ENCODE data around the gene GRK5.

The GRK5 gene

GRCh38 chr10:119416855-119417254, 209.5 kb downstream of the GRK5 start:
- Histone ChIP-seq H3K4me1 (ENCODE audit: control insufficient read depth, insufficient read depth, low read depth, low read length) (peaks cover 33% of the 10 kb centered on the region), H2AK5ac (ENCODE audit: low read length, severe bottlenecking) (no peak overlapping the region)

GRCh38 chr10:119417852-119418251, 210.5 kb downstream of the GRK5 start:
- no peaks in the 10 kb centered on the region for H3K27me3 ChIP-seq (ENCODE audit: control insufficient read depth in 1 of 2, insufficient read depth in 1 of 2, low read length in 2 of 2)
- H3K36me3 ChIP-seq (ENCODE audit: control insufficient read depth in 1 of 2, insufficient read depth in 2 of 2, low read depth in 1 of 2, low read length in 2 of 2), result peaks cover 0 to 3% of the 10 kb centered on the region in 2 experiments
- H3K9ac ChIP-seq (ENCODE audit: low read length), result no peak overlapping the region
- no peak overlapping the region for H2BK15ac ChIP-seq (ENCODE audit: low read depth, poor library complexity, severe bottlenecking)
- H4K8ac ChIP-seq (ENCODE audit: low read length), result peak overlapping the region; percentile 27
- no peak overlapping the region for H3K4me2 ChIP-seq (ENCODE audit: low read length, poor library complexity, severe bottlenecking)
- no peak for DNase-seq
- no peak overlapping the region for H4K91ac ChIP-seq (ENCODE audit: low read length)
- no peaks in the 10 kb centered on the region for H3K9me3 ChIP-seq (ENCODE audit: control insufficient read depth, low read length)
- H2BK12ac ChIP-seq (ENCODE audit: low read length in 2 of 2), result no peak overlapping the region
- H2AK5ac ChIP-seq (ENCODE audit: low read length, severe bottlenecking), result no peak overlapping the region
- 92% methylated on average over 9 of the region's 9 CpGs for WGBS
- H3K14ac ChIP-seq (ENCODE audit: low read length in 2 of 2), result peak overlapping the region in 1 of 2 experiments; percentile 2
- H2BK120ac ChIP-seq (ENCODE audit: low read depth, low read length), result no peak overlapping the region
- H2BK5ac ChIP-seq (ENCODE audit: low read depth, low read length, poor library complexity, severe bottlenecking), result no peak overlapping the region
- H3K4me3 ChIP-seq (ENCODE audit: insufficient read depth in 1 of 2, low read depth in 1 of 2, low read length in 2 of 2), result no peak overlapping the region
- no peak overlapping the region for H3K23ac ChIP-seq (ENCODE audit: low read length in 2 of 2)
- no peak overlapping the region for H3K4ac ChIP-seq (ENCODE audit: low read depth in 1 of 2, low read length in 2 of 2)
- peak overlapping the region in 1 of 2 experiments; percentile 25 for H3K18ac ChIP-seq (ENCODE audit: low read depth in 1 of 2, low read length in 2 of 2)
- peaks cover 28% of the 10 kb centered on the region for H3K4me1 ChIP-seq (ENCODE audit: control insufficient read depth, insufficient read depth, low read depth, low read length)
- H2AFZ ChIP-seq (ENCODE audit: low read depth, low read length), result no peak overlapping the region
- no peak overlapping the region for H3K27ac ChIP-seq (ENCODE audit: low read length, poor library complexity, severe bottlenecking)
- H3K79me1 ChIP-seq (replicated peaks; ENCODE audit: low read length, poor library complexity, severe bottlenecking), result peaks cover 4% of the 10 kb centered on the region

More at GRCh38 chr10:119416855-119417254, 209.5 kb downstream of the GRK5 start:
- peak overlapping the region; percentile 78 for H4K8ac ChIP-seq (ENCODE audit: low read length)
- 52% methylated on average over 10 of the region's 10 CpGs for WGBS
- peak overlapping the region in 1 of 2 experiments; percentile 1 for H3K23ac ChIP-seq (ENCODE audit: low read length in 2 of 2)
- H3K4ac ChIP-seq (ENCODE audit: low read depth in 1 of 2, low read length in 2 of 2), result peak overlapping the region in 1 of 2 experiments; percentile 61
- peak; percentile 69 for DNase-seq
- H2BK120ac ChIP-seq (ENCODE audit: low read depth, low read length), result no peak overlapping the region
- H4K91ac ChIP-seq (ENCODE audit: low read length), result peak overlapping the region; percentile 91
- no peaks in the 10 kb centered on the region for H3K9me3 ChIP-seq (ENCODE audit: control insufficient read depth, low read length)
- peak overlapping the region; percentile 44 to 70 for H3K18ac ChIP-seq (ENCODE audit: low read depth in 1 of 2, low read length in 2 of 2)
- no peak overlapping the region for H2AFZ ChIP-seq (ENCODE audit: low read depth, low read length)
- H3K36me3 ChIP-seq (ENCODE audit: control insufficient read depth in 1 of 2, insufficient read depth in 2 of 2, low read depth in 1 of 2, low read length in 2 of 2), result peaks cover 0 to 3% of the 10 kb centered on the region in 2 experiments
- no peaks in the 10 kb centered on the region for H3K27me3 ChIP-seq (ENCODE audit: control insufficient read depth in 1 of 2, insufficient read depth in 1 of 2, low read length in 2 of 2)
- H2BK15ac ChIP-seq (ENCODE audit: low read depth, poor library complexity, severe bottlenecking), result no peak overlapping the region
- H3K27ac ChIP-seq (ENCODE audit: low read length, poor library complexity, severe bottlenecking), result no peak overlapping the region
- no peak overlapping the region for H3K4me2 ChIP-seq (ENCODE audit: low read length, poor library complexity, severe bottlenecking)
- H3K4me3 ChIP-seq (ENCODE audit: insufficient read depth in 1 of 2, low read depth in 1 of 2, low read length in 2 of 2), result no peak overlapping the region
- no peak overlapping the region for H3K9ac ChIP-seq (ENCODE audit: low read length)
- H3K79me1 ChIP-seq (replicated peaks; ENCODE audit: low read length, poor library complexity, severe bottlenecking), result peaks cover 4% of the 10 kb centered on the region
- H2BK5ac ChIP-seq (ENCODE audit: low read depth, low read length, poor library complexity, severe bottlenecking), result no peak overlapping the region
- peak overlapping the region; percentile 20 to 87 for H2BK12ac ChIP-seq (ENCODE audit: low read length in 2 of 2)
- peak overlapping the region in 1 of 2 experiments; percentile 61 for H3K14ac ChIP-seq (ENCODE audit: low read length in 2 of 2)

GRCh38 chr10:119418362-119418761, 211.0 kb downstream of the GRK5 start:
- Histone ChIP-seq H3K9ac (ENCODE audit: low read length) (no peak overlapping the region), H2AFZ (ENCODE audit: low read depth, low read length) (no peak overlapping the region), H2BK120ac (ENCODE audit: low read depth, low read length) (no peak overlapping the region), H3K27me3 (ENCODE audit: control insufficient read depth in 1 of 2, insufficient read depth in 1 of 2, low read length in 2 of 2) (no peaks in the 10 kb centered on the region), H4K8ac (ENCODE audit: low read length) (peak overlapping the region; percentile 27), H3K4ac (ENCODE audit: low read depth in 1 of 2, low read length in 2 of 2) (no peak overlapping the region), H3K79me1 (replicated peaks; ENCODE audit: low read length, poor library complexity, severe bottlenecking) (peaks cover 4% of the 10 kb centered on the region), H3K23ac (ENCODE audit: low read length in 2 of 2) (no peak overlapping the region), H3K36me3 (ENCODE audit: control insufficient read depth in 1 of 2, insufficient read depth in 2 of 2, low read depth in 1 of 2, low read length in 2 of 2) (peaks cover 3% of the 10 kb centered on the region in 2 experiments), H3K4me2 (ENCODE audit: low read length, poor library complexity, severe bottlenecking) (no peak overlapping the region), H3K4me3 (ENCODE audit: insufficient read depth in 1 of 2, low read depth in 1 of 2, low read length in 2 of 2) (no peak overlapping the region), H3K18ac (ENCODE audit: low read depth in 1 of 2, low read length in 2 of 2) (peak overlapping the region in 1 of 2 experiments; percentile 25), H3K9me3 (ENCODE audit: control insufficient read depth, low read length) (no peaks in the 10 kb centered on the region), H2BK5ac (ENCODE audit: low read depth, low read length, poor library complexity, severe bottlenecking) (no peak overlapping the region), H2BK15ac (ENCODE audit: low read depth, poor library complexity, severe bottlenecking) (no peak overlapping the region), H3K14ac (ENCODE audit: low read length in 2 of 2) (peak overlapping the region in 1 of 2 experiments; percentile 36), H2BK12ac (ENCODE audit: low read length in 2 of 2) (peak overlapping the region; percentile 17 to 31), H3K4me1 (ENCODE audit: control insufficient read depth, insufficient read depth, low read depth, low read length) (peaks cover 23% of the 10 kb centered on the region), H3K27ac (ENCODE audit: low read length, poor library complexity, severe bottlenecking) (no peak overlapping the region), H4K91ac (ENCODE audit: low read length) (peak overlapping the region; percentile 24), H2AK5ac (ENCODE audit: low read length, severe bottlenecking) (no peak overlapping the region)
- WGBS, result 94% methylated on average over 4 of the region's 4 CpGs
- no peak for DNase-seq

GRCh38 chr10:119419931-119420330, 212.6 kb downstream of the GRK5 start:
- 100% methylated on average over 1 of the region's 2 CpGs for WGBS
- H3K4me3 ChIP-seq (ENCODE audit: insufficient read depth in 1 of 2, low read depth in 1 of 2, low read length in 2 of 2), result no peak overlapping the region
- no peaks in the 10 kb centered on the region for H3K9me3 ChIP-seq (ENCODE audit: control insufficient read depth, low read length)
- H2BK15ac ChIP-seq (ENCODE audit: low read depth, poor library complexity, severe bottlenecking), result no peak overlapping the region
- no peak for DNase-seq
- no peak overlapping the region for H2AK5ac ChIP-seq (ENCODE audit: low read length, severe bottlenecking)
- H3K27ac ChIP-seq (ENCODE audit: low read length, poor library complexity, severe bottlenecking), result no peak overlapping the region
- no peak overlapping the region for H3K4me2 ChIP-seq (ENCODE audit: low read length, poor library complexity, severe bottlenecking)
- no peak overlapping the region for H3K23ac ChIP-seq (ENCODE audit: low read length in 2 of 2)
- no peak overlapping the region for H3K18ac ChIP-seq (ENCODE audit: low read depth in 1 of 2, low read length in 2 of 2)
- peaks cover 14% of the 10 kb centered on the region for H3K4me1 ChIP-seq (ENCODE audit: control insufficient read depth, insufficient read depth, low read depth, low read length)
- no peak overlapping the region for H2BK120ac ChIP-seq (ENCODE audit: low read depth, low read length)
- no peaks in the 10 kb centered on the region for H3K27me3 ChIP-seq (ENCODE audit: control insufficient read depth in 1 of 2, insufficient read depth in 1 of 2, low read length in 2 of 2)
- no peak overlapping the region for H4K8ac ChIP-seq (ENCODE audit: low read length)
- peak overlapping the region in 1 of 2 experiments; percentile 6 for H2BK12ac ChIP-seq (ENCODE audit: low read length in 2 of 2)
- no peak overlapping the region for H3K14ac ChIP-seq (ENCODE audit: low read length in 2 of 2)
- H3K9ac ChIP-seq (ENCODE audit: low read length), result no peak overlapping the region
- peaks cover 4% of the 10 kb centered on the region for H3K79me1 ChIP-seq (replicated peaks; ENCODE audit: low read length, poor library complexity, severe bottlenecking)
- H3K36me3 ChIP-seq (ENCODE audit: control insufficient read depth in 1 of 2, insufficient read depth in 2 of 2, low read depth in 1 of 2, low read length in 2 of 2), result peaks cover 6 to 10% of the 10 kb centered on the region in 2 experiments
- no peak overlapping the region for H2AFZ ChIP-seq (ENCODE audit: low read depth, low read length)
- no peak overlapping the region for H3K4ac ChIP-seq (ENCODE audit: low read depth in 1 of 2, low read length in 2 of 2)
- H2BK5ac ChIP-seq (ENCODE audit: low read depth, low read length, poor library complexity, severe bottlenecking), result no peak overlapping the region
- H4K91ac ChIP-seq (ENCODE audit: low read length), result no peak overlapping the region

Data from mesenchymal stem cell (in vitro differentiated cells and primary cell).